A549 (cell line): ENCODE results near the gene RABL3. TPM values are rescaled to one million over a fixed set of nuclear protein-coding genes. Genes with fewer than 3 reads are reported as not detected.

Source experiments
- ATAC-seq, 2 experiments: fragments of 200-7000 bp in 1 of 2; fragments of >200 bp in 1 of 2; cut with Nextera tagmentation in 1 of 2; cut with Tn5 transposase in 1 of 2; 3 replicates each; pipeline versions ENCODE4 v1.8.0 to v1.9.1; 2018 to 2020; ENCODE audit warnings: mild to moderate bottlenecking in 1 of 2, moderate library complexity in 1 of 2
- CTCF ChIA-PET: fragments of 300-600 bp; sonication (Branson Sonifier 250); formaldehyde crosslinking; extraction: SDS; loops from one replicate; lab custom pipeline; 2021; ENCODE audit warnings: antibody characterized with exemption, inconsistent platforms; lab: Yijun Ruan, JAX
- POLR2A ChIA-PET: fragments of 350-600 bp; formaldehyde crosslinking; extraction: SDS; loops from one replicate; lab custom pipeline; 2021; ENCODE audit warnings: antibody characterized with exemption, inconsistent platforms; lab: Yijun Ruan, JAX
- DNase-seq, 2 experiments: peaks; one replicate each; pipeline versions ENCODE4 v3.0.0 to v3.0.0-alpha.2; 2011 to 2016; ENCODE audit warnings: low read depth in 1 of 2, low spot score in 1 of 2
- FAIRE-seq: peaks from 2 replicates; lab custom pipeline; 2011; peaks lifted over from hg19 to GRCh38; lab: Jason Lieb, UNC
- H3K27ac ChIP-seq, 2 experiments: fragments of >200 bp; sonication (Bioruptor Twin); formaldehyde crosslinking; 3 replicates each; pipeline ENCODE4 v1.5.1; 2016 to 2017
- H3K4me1 ChIP-seq: fragments of >200 bp; sonication (Bioruptor Twin); formaldehyde crosslinking; 3 replicates; pipeline ENCODE4 v1.6.1; 2016
- H3K4me2 ChIP-seq: fragments of >200 bp; sonication (Bioruptor Twin); formaldehyde crosslinking; 3 replicates; pipeline ENCODE4 v1.6.1; 2016
- H3K4me3 ChIP-seq: fragments of >200 bp; sonication (Bioruptor Twin); formaldehyde crosslinking; 3 replicates; pipeline ENCODE4 v1.5.1; 2016
- H3K9me3 ChIP-seq: fragments of >200 bp; sonication (Bioruptor Twin); formaldehyde crosslinking; 3 replicates; pipeline ENCODE4 v1.6.1; 2016
- BCL3 ChIP-seq: fragments of >200 bp; sonication (Bioruptor Twin); formaldehyde crosslinking; IDR thresholded peaks from 3 replicates; pipeline ENCODE4 v1.6.1; 2016
- BHLHE40 ChIP-seq: IDR thresholded peaks from 2 replicates; pipeline ENCODE4 v1.6.1; 2012; ENCODE audit warnings: low read depth, low read length, inconsistent platforms
- CBX2 ChIP-seq: fragments of 200-600 bp; sonication (generic); IDR thresholded peaks from 2 replicates; pipeline ENCODE4 v1.6.1; 2016; ENCODE audit warnings: low read depth, mild to moderate bottlenecking, borderline replicate concordance
- CBX8 ChIP-seq: fragments of 200-600 bp; sonication (generic); IDR thresholded peaks from 2 replicates; pipeline ENCODE4 v1.6.1; 2016
- CEBPB ChIP-seq, 2 experiments: fragments of >200 bp in 1 of 2; sonication (Bioruptor Twin) in 1 of 2; formaldehyde crosslinking in 1 of 2; IDR thresholded peaks; 2 replicates each; pipeline ENCODE4 v1.6.1; 2012 to 2016
- CHD2 ChIP-seq: fragments of 150-350 bp; IDR thresholded peaks from 2 replicates; pipeline ENCODE4 v1.6.1; 2014; ENCODE audit warnings: low read length; ENCODE audit not compliant: partially characterized antibody
- ELK1 ChIP-seq: fragments of 150-350 bp; IDR thresholded peaks from 2 replicates; pipeline ENCODE4 v1.6.1; 2014; ENCODE audit warnings: low read depth, mild to moderate bottlenecking, low read length
- FOSL2 ChIP-seq, 2 experiments: fragments of 450-650 bp in 1 of 2; fragments of >200 bp in 1 of 2; sonication (Bioruptor Twin) in 1 of 2; formaldehyde crosslinking; IDR thresholded peaks; 2 replicates each; pipeline versions ENCODE4 v1.5.0 to v1.6.1; 2016 to 2020; ENCODE audit warnings: mild to moderate bottlenecking in 1 of 2, moderate library complexity in 1 of 2
- HEYL ChIP-seq: fragments of 250-450 bp; sonication (Bioruptor Pico); IDR thresholded peaks from 2 replicates; pipeline ENCODE4 v1.8.0; 2021; ENCODE audit warnings: mild to moderate bottlenecking, moderate library complexity
- HOXA7 ChIP-seq: fragments of 250-450 bp; sonication (Bioruptor Pico); IDR thresholded peaks from 2 replicates; pipeline ENCODE4 v1.5.0; 2020; ENCODE audit warnings: mild to moderate bottlenecking, moderate library complexity
- KDM1A ChIP-seq: fragments of 200-600 bp; sonication (generic); IDR thresholded peaks from 2 replicates; pipeline ENCODE4 v1.6.1; 2016; ENCODE audit warnings: low read depth, mild to moderate bottlenecking
- MAZ ChIP-seq: fragments of 150-350 bp; IDR thresholded peaks from 2 replicates; pipeline ENCODE4 v1.6.1; 2014; ENCODE audit warnings: antibody characterized with exemption, low read depth, low read length, borderline replicate concordance
- NPAS2 ChIP-seq: fragments of 250-450 bp; sonication (Bioruptor Pico); IDR thresholded peaks from 2 replicates; pipeline ENCODE4 v1.8.0; 2022; ENCODE audit warnings: mild to moderate bottlenecking, moderate library complexity, borderline replicate concordance
- PBX3 ChIP-seq: IDR thresholded peaks from 2 replicates; pipeline ENCODE4 v1.6.1; 2012
- POLR2A ChIP-seq: IDR thresholded peaks from 2 replicates; pipeline ENCODE4 v1.6.1; 2012; ENCODE audit warnings: mild to moderate bottlenecking, low read length
- POLR2AphosphoS2 ChIP-seq: conservative IDR thresholded peaks from 2 replicates; pipeline ENCODE4 v1.6.1; 2012; ENCODE audit warnings: low read length, improper control_type of control experiment, inconsistent platforms
- RAD21 ChIP-seq, 2 experiments: fragments of >200 bp in 1 of 2; sonication (Bioruptor Twin) in 1 of 2; formaldehyde crosslinking in 1 of 2; IDR thresholded peaks in 1 of 2; conservative IDR thresholded peaks in 1 of 2; 2 replicates in 1 of 2; 3 replicates in 1 of 2; pipeline ENCODE4 v1.6.1; 2012 to 2018; ENCODE audit warnings: inconsistent platforms in 1 of 2
- RARB ChIP-seq: fragments of 250-450 bp; sonication (Bioruptor Pico); IDR thresholded peaks from 2 replicates; pipeline ENCODE4 v1.8.0; 2021; ENCODE audit warnings: mild to moderate bottlenecking, moderate library complexity
- RCOR1 ChIP-seq: fragments of 150-350 bp; IDR thresholded peaks from 2 replicates; pipeline ENCODE4 v1.6.1; 2014; ENCODE audit warnings: antibody characterized with exemption, low read length, low read depth
- TFCP2L1 ChIP-seq: fragments of 250-450 bp; sonication (Bioruptor Pico); IDR thresholded peaks from 2 replicates; pipeline ENCODE4 v1.5.0; 2021; ENCODE audit warnings: mild to moderate bottlenecking
- ZFP36 ChIP-seq: fragments of 450-650 bp; IDR thresholded peaks from 2 replicates; pipeline ENCODE4 v1.6.1; 2014; ENCODE audit warnings: borderline replicate concordance; ENCODE audit not compliant: partially characterized antibody
- ZSCAN20 ChIP-seq: fragments of 250-450 bp; sonication (Bioruptor Pico); IDR thresholded peaks from 2 replicates; pipeline ENCODE4 v1.8.0; 2022; ENCODE audit warnings: mild to moderate bottlenecking, moderate library complexity
- WGBS: methylation state at CpG from one replicate; pipeline ENCODE4 v1.1.6; 2017; ENCODE audit errors: missing lambda C conversion rate; 5-methylcytosine and 5-hydroxymethylcytosine counted together
- polyA plus RNA-seq, 4 experiments: library from polyadenylated mRNA; depleted of rRNA in 3 of 4; stranded (reverse); fragments of >200 nt; fragmentation: RNase III in 1 of 4; extraction: RNeasy Plus Mini Kit Qiagen cat#74134 plus additional on column Dnase treatment in 1 of 4; gene quantifications; 2 replicates in 3 of 4; 3 replicates in 1 of 4; pipeline ENCODE4 v1.2.3, GENCODE V29; 2011 to 2017

Gene RABL3
- polyA plus RNA-seq, 2 of the 4 experiments (the other 2 are of a cell fraction), result 14.0 to 29.0 TPM

GRCh38 chr3:120681018-120681417 lies 61.3 kb downstream of the RABL3 start:
- CTCF ChIA-PET, result interaction anchor here (1.2 to 2.2 kb wide), 2 partner anchors 114 to 119 kb away, joined by 3 to 11 read pairs; no protein-coding TSS in a partner anchor
- H3K27ac ChIP-seq, result peak overlapping the region; percentile 94 to 95
- WGBS, result 76% methylated on average over 2 of the region's 2 CpGs
- POLR2A ChIA-PET, result no interaction called here
- no peak for FAIRE-seq
- peaks cover 2% of the 10 kb centered on the region; the same call in 1 of the 3 replicates for H3K9me3 ChIP-seq
- peak overlapping the region; percentile 70 for H3K4me2 ChIP-seq
- TF ChIP-seq RARB (CRISPR knock-in tag) (no peak), RAD21 (conservative IDR thresholded peaks at IDR 0.05 in 1 of 2, IDR thresholded peaks at IDR 0.05 in 1 of 2) (no peak), CBX2 (no peak), POLR2AphosphoS2 (no peak), PBX3 (no peak), RCOR1 (no peak), NPAS2 (CRISPR knock-in tag) (no peak), BCL3 (no peak), MAZ (no peak), CBX8 (no peak), ZFP36 (no peak), TFCP2L1 (no peak), HEYL (no peak), HOXA7 (CRISPR knock-in tag) (no peak), CHD2 (no peak), ELK1 (no peak)
- peak overlapping the region; percentile 50 for H3K4me3 ChIP-seq
- peaks cover 65% of the 10 kb centered on the region for H3K4me1 ChIP-seq
- DNase-seq, result no peak
- no peak for ATAC-seq

GRCh38 chr3:120680193-120680894 lies 62.0 kb downstream of the RABL3 start:
- TF ChIP-seq KDM1A (no peak), FOSL2 (IDR thresholded peaks at IDR 0.05) (no peak), FOSL2 (CRISPR knock-in tag; IDR thresholded peaks at IDR 0.05) (no peak), BHLHE40 (no peak), ZSCAN20 (no peak), CEBPB (IDR thresholded peaks at IDR 0.05) (0 out of 4 replicates have a peak, but pooled peaks of 1 of the 2 experiments have one; percentile 3), POLR2A (no peak), BCL3 (no peak)
- peak overlapping the region; percentile 94 to 95 for H3K27ac ChIP-seq
- DNase-seq (no peak), FAIRE-seq (no peak), ATAC-seq (no peak)
- H3K4me1 ChIP-seq, result peaks cover 66% of the 10 kb centered on the region
- H3K4me2 ChIP-seq, result peak overlapping the region; percentile 70
- peak overlapping the region; percentile 50 for H3K4me3 ChIP-seq
- 75% methylated on average over 3 of the region's 3 CpGs for WGBS
- POLR2A ChIA-PET, result no interaction called here
- CTCF ChIA-PET, result no interaction called here
- peaks cover 2% of the 10 kb centered on the region; the same call in 1 of the 3 replicates for H3K9me3 ChIP-seq
